Right lobe of liver (tissue), 4 donors: ENCODE measurements around the gene DYNC2I2.

Experiments
- CTCF ChIP-seq, 4 donors: fragments of 200-600 bp in 3 of 4; fragments of 450-650 bp in 1 of 4; IDR thresholded peaks; one replicate each; pipeline versions ENCODE4 v1.5.1 to v1.8.0; 2016 to 2022; ENCODE audit warnings: antibody characterized with exemption in 4 of 4, mild to moderate bottlenecking in 2 of 4
- POLR2A ChIP-seq: fragments of 450-650 bp; IDR thresholded peaks from one replicate; pipeline ENCODE4 v1.6.1; 2017; ENCODE audit warnings: antibody characterized with exemption, mild to moderate bottlenecking
- donor health status: DM: no; HTN: no; CAD: no.
- donor health status: DM: no; HTN: no; CAD: no.
- donor health status: DM: no; HTN: yes; CAD: no.

- TF ChIP-seq CTCF (IDR thresholded peaks at IDR 0.05) (no peak), POLR2A (no peak)
These were observed 34.8 kb downstream of the DYNC2I2 start for GRCh38 chr9:128621730-128622455.
